ENCODE data around the gene PRAF2. TPM values are rescaled to one million over a fixed set of nuclear protein-coding genes. Genes with fewer than 3 reads are reported as not detected.
A peak's percentile ranks its signal among the peaks of the same experiment; 100 is the strongest.

The PRAF2 gene
- polyA plus RNA-seq, 2 of the 4 experiments (the other 2 are of a cell fraction): 13.6 to 35.4 TPM

GRCh38 chrX:49073601-49074575, at the start of gene PRAF2 (continued):
- peak; percentile 90 for TF ChIP-seq HMGXB4 (CRISPR knock-in tag; IDR thresholded peaks at IDR 0.05; ENCODE audit: borderline replicate concordance)
- peak; percentile 95 for TF ChIP-seq EHF (CRISPR knock-in tag; IDR thresholded peaks at IDR 0.05)
- peak; percentile 96 for TF ChIP-seq ZNF302 (CRISPR knock-in tag; IDR thresholded peaks at IDR 0.05)

GRCh38 chrX:49122499-49122898, 48.7 kb upstream of the PRAF2 start:
- CTCF ChIA-PET: interaction anchor here (1.6 to 2.7 kb wide), 2 partner anchors 33 to 64 kb away, joined by 5 to 11 read pairs; no protein-coding TSS in a partner anchor
- no peak for DNase-seq (ENCODE audit: low read depth in 1 of 2, low spot score in 1 of 2)
- H3K4me3 ChIP-seq: peak overlapping the region; percentile 95
- ATAC-seq: no peak
- peaks cover 6% of the 10 kb centered on the region; the same call in 1 of the 3 replicates for H3K4me1 ChIP-seq
- H3K9me3 ChIP-seq: no peaks in the 10 kb centered on the region
- FAIRE-seq: no peak
- 81% methylated on average over 5 of the region's 5 CpGs for WGBS (ENCODE audit: missing lambda C conversion rate)
- TF ChIP-seq JUNB (IDR thresholded peaks at IDR 0.05): no peak
- TF ChIP-seq EP300 (IDR thresholded peaks at IDR 0.05): no peak
- TF ChIP-seq RNF2 (IDR thresholded peaks at IDR 0.05; ENCODE audit: borderline replicate concordance, low read depth): no peak
- TF ChIP-seq RFX5 (IDR thresholded peaks at IDR 0.05): no peak
- TF ChIP-seq SREBF2 (IDR thresholded peaks at IDR 0.05): no peak
- no peak for TF ChIP-seq HEYL (CRISPR knock-in tag; IDR thresholded peaks at IDR 0.05)
- TF ChIP-seq NR3C1 (IDR thresholded peaks at IDR 0.05): no peak
- no peak for TF ChIP-seq POLR2A (IDR thresholded peaks at IDR 0.05; ENCODE audit: low read length)
- TF ChIP-seq MAFK (IDR thresholded peaks at IDR 0.05; ENCODE audit: partially characterized antibody): no peak
- no peak for TF ChIP-seq CHD4 (IDR thresholded peaks at IDR 0.05; ENCODE audit: borderline replicate concordance)
- TF ChIP-seq JUN (IDR thresholded peaks at IDR 0.05): no peak
- no peak for TF ChIP-seq RCOR1 (IDR thresholded peaks at IDR 0.05; ENCODE audit: low read depth, low read length)
- H3K4me2 ChIP-seq: peak overlapping the region; percentile 87
- POLR2A ChIA-PET: interaction anchor here (0.5 kb wide), 2 partner anchors 9 to 22 kb away, joined by 3 read pairs; no protein-coding TSS in a partner anchor
- peak overlapping the region in 1 of 2 experiments; percentile 92; a peak in 3 of 6 replicates for H3K27ac ChIP-seq

- H3K4me3 ChIP-seq: no peak overlapping the region
- ChIA-PET POLR2A (interaction anchor here (1.1 kb wide), 1 partner anchor 71 kb away, joined by 3 read pairs; no protein-coding TSS in a partner anchor), CTCF (interaction anchor here (0.7 to 2.4 kb wide), 5 partner anchors 9 to 43 kb away, joined by 3 to 9 read pairs (median 4); no protein-coding TSS in a partner anchor)
- H3K27ac ChIP-seq: no peak overlapping the region
- DNase-seq (ENCODE audit: low read depth in 1 of 2, low spot score in 1 of 2): peak in 1 of 2 experiments; percentile 39
- peak; percentile 30 to 46; a peak in 1 of 6 replicates for ATAC-seq
- peaks cover 6% of the 10 kb centered on the region; the same call in 1 of the 3 replicates for H3K4me1 ChIP-seq
- H3K4me2 ChIP-seq: no peak overlapping the region
- 94% methylated on average over 1 of the region's 1 CpG for WGBS (ENCODE audit: missing lambda C conversion rate)
- peak; percentile 78 for FAIRE-seq
- no peaks in the 10 kb centered on the region for H3K9me3 ChIP-seq
- no peak for TF ChIP-seq ATOH8 (CRISPR knock-in tag; IDR thresholded peaks at IDR 0.05; ENCODE audit: low read depth)
- peak in 1 of 2 experiments; percentile 50; a peak in 3 of 5 replicates for TF ChIP-seq RAD21 (conservative IDR thresholded peaks at IDR 0.05 in 1 of 2, IDR thresholded peaks at IDR 0.05 in 1 of 2)
- 0 out of 3 replicates have a peak, but pooled peaks have one; percentile 19 for TF ChIP-seq SMC3 (IDR thresholded peaks at IDR 0.05)
- no peak for TF ChIP-seq NR3C1 (IDR thresholded peaks at IDR 0.05)
- TF ChIP-seq HOXB13 (CRISPR knock-in tag; IDR thresholded peaks at IDR 0.05; ENCODE audit: low read depth): no peak
- TF ChIP-seq CTCF (IDR thresholded peaks at IDR 0.05): peak; percentile 29; the same call in 2 of the 3 replicates
- no peak for TF ChIP-seq BHLHE40 (IDR thresholded peaks at IDR 0.05; ENCODE audit: low read depth, low read length)
Observed at GRCh38 chrX:49120091-49120490, 46.3 kb upstream of the PRAF2 start.

All from A549 (cell line).